PFSK-1 (cell line): Measurements from ENCODE around the gene TAF4B.

Experiments
- POLR2AphosphoS5 ChIP-seq: IDR thresholded peaks from 2 replicates; pipeline ENCODE4 v1.6.1; 2012; ENCODE audit warnings: low read depth, mild to moderate bottlenecking, control low read depth, low read length, moderate library complexity
- TAF1 ChIP-seq: IDR thresholded peaks from 2 replicates; pipeline ENCODE4 v1.6.1; 2012; ENCODE audit warnings: low read length, control low read depth, borderline replicate concordance; ENCODE audit not compliant: insufficient read depth

DNA sequence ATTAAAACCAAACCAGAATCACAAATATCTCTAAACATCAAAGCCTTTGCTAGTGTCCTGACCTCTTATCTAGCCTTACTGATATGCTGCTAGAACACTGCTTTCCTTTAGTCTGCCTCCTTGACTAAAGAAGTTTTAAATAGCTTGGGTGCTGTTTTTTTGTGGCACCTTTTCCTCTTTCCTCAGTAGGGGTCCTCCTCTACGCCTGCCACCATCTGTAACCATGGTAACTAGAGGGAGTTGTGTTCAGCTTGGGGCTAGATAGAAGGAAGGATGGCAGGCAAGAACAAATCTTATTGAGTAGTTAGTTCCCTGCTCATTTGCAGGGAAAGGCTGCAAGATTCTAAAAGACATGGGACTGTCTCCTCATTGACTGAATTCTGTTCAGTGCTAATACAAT is 86.0 kb downstream of the TAF4B start:
- TF ChIP-seq TAF1 (no peak), POLR2AphosphoS5 (no peak)
